Measurements from ENCODE around the gene RCAN1. TPM values are rescaled to one million over a fixed set of nuclear protein-coding genes. Genes with fewer than 3 reads are reported as not detected.
A peak's percentile ranks its signal among the peaks of the same experiment; 100 is the strongest.

Gene RCAN1
- total and polyA plus RNA-seq, 2 of the 13 experiments (the other 11 are each of a cell fraction or from before 2014, with no cell fraction given) = 9.4 to 34.1 TPM

DNA sequence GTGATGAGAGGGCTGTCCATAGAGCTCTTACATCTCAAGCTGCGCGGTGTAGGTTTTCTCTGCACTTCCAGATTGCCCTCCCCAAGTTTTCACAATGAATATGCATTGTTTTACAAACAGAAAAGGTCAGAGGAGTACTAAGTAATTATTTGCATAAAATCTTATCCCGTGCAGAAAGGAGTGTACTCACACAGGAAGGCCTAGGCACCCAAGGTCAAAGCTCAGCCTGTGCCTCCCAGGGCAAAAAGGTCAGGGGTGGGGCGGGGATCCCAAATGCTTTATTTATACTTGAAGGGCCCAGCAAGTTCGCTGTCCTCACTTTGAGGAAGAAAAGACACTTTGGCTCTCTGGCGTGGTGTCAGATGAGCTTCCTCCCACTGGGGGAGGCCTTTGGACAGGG lies 92.6 kb downstream of the RCAN1 start (continued):
- no peak for TF ChIP-seq IKZF4 (CRISPR knock-in tag; IDR thresholded peaks at IDR 0.05; ENCODE audit: borderline replicate concordance, low read depth, not compliant biosample characterization)
- TF ChIP-seq ZFX (CRISPR knock-in tag; IDR thresholded peaks at IDR 0.05; ENCODE audit: low read depth) = no peak
- no peak for TF ChIP-seq ZNF121 (CRISPR knock-in tag; IDR thresholded peaks at IDR 0.05)
- TF ChIP-seq ZNF235 (CRISPR knock-in tag; IDR thresholded peaks at IDR 0.05; ENCODE audit: borderline replicate concordance) = no peak
- TF ChIP-seq, protein P1, sequence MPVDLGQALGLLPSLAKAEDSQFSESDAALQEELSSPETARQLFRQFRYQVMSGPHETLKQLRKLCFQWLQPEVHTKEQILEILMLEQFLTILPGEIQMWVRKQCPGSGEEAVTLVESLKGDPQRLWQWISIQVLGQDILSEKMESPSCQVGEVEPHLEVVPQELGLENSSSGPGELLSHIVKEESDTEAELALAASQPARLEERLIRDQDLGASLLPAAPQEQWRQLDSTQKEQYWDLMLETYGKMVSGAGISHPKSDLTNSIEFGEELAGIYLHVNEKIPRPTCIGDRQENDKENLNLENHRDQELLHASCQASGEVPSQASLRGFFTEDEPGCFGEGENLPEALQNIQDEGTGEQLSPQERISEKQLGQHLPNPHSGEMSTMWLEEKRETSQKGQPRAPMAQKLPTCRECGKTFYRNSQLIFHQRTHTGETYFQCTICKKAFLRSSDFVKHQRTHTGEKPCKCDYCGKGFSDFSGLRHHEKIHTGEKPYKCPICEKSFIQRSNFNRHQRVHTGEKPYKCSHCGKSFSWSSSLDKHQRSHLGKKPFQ (CRISPR knock-in tag; IDR thresholded peaks at IDR 0.05; ENCODE audit: insufficient replicate concordance) = no peak
- TF ChIP-seq, protein P2, sequence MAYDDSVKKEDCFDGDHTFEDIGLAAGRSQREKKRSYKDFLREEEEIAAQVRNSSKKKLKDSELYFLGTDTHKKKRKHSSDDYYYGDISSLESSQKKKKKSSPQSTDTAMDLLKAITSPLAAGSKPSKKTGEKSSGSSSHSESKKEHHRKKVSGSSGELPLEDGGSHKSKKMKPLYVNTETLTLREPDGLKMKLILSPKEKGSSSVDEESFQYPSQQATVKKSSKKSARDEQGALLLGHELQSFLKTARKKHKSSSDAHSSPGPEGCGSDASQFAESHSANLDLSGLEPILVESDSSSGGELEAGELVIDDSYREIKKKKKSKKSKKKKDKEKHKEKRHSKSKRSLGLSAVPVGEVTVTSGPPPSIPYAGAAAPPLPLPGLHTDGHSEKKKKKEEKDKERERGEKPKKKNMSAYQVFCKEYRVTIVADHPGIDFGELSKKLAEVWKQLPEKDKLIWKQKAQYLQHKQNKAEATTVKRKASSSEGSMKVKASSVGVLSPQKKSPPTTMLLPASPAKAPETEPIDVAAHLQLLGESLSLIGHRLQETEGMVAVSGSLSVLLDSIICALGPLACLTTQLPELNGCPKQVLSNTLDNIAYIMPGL (CRISPR knock-in tag; IDR thresholded peaks at IDR 0.05; ENCODE audit: borderline replicate concordance in 1 of 2, low read depth in 1 of 2) = no peak
- no peak; the same call in 1 of the 2 replicates for TF ChIP-seq POLR2G (IDR thresholded peaks at IDR 0.05; ENCODE audit: low read depth, low read length)
- no peak for TF ChIP-seq SRSF9 (IDR thresholded peaks at IDR 0.05; ENCODE audit: borderline replicate concordance, insufficient read depth, low read depth, low read length, poor library complexity, severe bottlenecking)
- TF ChIP-seq, protein P3, sequence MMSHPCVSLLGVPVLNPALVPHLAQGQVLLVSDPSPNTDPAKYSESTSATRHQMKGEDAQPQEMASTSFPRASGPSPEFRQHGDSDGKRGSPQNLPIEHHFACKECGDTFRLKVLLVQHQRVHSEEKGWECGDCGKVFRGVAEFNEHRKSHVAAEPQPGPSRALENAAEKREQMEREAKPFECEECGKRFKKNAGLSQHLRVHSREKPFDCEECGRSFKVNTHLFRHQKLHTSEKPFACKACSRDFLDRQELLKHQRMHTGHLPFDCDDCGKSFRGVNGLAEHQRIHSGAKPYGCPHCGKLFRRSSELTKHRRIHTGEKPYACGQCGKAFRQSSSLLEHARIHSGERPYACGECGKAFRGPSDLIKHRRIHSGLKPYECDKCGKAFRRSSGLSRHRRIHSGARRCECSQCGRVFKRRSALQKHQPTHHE (CRISPR knock-in tag; IDR thresholded peaks at IDR 0.05; ENCODE audit: borderline replicate concordance) = no peak
- no peak for TF ChIP-seq ZNF616 (CRISPR knock-in tag; IDR thresholded peaks at IDR 0.05; ENCODE audit: low read depth)
- TF ChIP-seq FOXM1 (CRISPR knock-in tag; IDR thresholded peaks at IDR 0.05) = no peak
- TF ChIP-seq HHEX (CRISPR knock-in tag; IDR thresholded peaks at IDR 0.05) = peak; percentile 74
- TF ChIP-seq ZNF326 (CRISPR knock-in tag; IDR thresholded peaks at IDR 0.05; ENCODE audit: borderline replicate concordance) = no peak
- no peak for TF ChIP-seq CBX1 (IDR thresholded peaks at IDR 0.05; ENCODE audit: low read depth)
- no peak for TF ChIP-seq NFATC3 (CRISPR knock-in tag; IDR thresholded peaks at IDR 0.05)
- no peak for TF ChIP-seq POLR2A (IDR thresholded peaks at IDR 0.05; ENCODE audit: insufficient read depth in 1 of 2, low read depth in 2 of 2, low read length in 2 of 2)
- TF ChIP-seq ZNF160 (CRISPR knock-in tag; IDR thresholded peaks at IDR 0.05) = no peak
- no peak for TF ChIP-seq ZNF549 (CRISPR knock-in tag; IDR thresholded peaks at IDR 0.05)
- no peak for TF ChIP-seq TAF15 (IDR thresholded peaks at IDR 0.05; ENCODE audit: low read depth, low read length, poor library complexity, severe bottlenecking)
- TF ChIP-seq, protein P4, sequence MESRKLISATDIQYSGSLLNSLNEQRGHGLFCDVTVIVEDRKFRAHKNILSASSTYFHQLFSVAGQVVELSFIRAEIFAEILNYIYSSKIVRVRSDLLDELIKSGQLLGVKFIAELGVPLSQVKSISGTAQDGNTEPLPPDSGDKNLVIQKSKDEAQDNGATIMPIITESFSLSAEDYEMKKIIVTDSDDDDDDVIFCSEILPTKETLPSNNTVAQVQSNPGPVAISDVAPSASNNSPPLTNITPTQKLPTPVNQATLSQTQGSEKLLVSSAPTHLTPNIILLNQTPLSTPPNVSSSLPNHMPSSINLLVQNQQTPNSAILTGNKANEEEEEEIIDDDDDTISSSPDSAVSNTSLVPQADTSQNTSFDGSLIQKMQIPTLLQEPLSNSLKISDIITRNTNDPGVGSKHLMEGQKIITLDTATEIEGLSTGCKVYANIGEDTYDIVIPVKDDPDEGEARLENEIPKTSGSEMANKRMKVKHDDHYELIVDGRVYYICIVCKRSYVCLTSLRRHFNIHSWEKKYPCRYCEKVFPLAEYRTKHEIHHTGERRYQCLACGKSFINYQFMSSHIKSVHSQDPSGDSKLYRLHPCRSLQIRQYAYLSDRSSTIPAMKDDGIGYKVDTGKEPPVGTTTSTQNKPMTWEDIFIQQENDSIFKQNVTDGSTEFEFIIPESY (CRISPR knock-in tag; IDR thresholded peaks at IDR 0.05) = no peak
- TF ChIP-seq, protein P5, sequence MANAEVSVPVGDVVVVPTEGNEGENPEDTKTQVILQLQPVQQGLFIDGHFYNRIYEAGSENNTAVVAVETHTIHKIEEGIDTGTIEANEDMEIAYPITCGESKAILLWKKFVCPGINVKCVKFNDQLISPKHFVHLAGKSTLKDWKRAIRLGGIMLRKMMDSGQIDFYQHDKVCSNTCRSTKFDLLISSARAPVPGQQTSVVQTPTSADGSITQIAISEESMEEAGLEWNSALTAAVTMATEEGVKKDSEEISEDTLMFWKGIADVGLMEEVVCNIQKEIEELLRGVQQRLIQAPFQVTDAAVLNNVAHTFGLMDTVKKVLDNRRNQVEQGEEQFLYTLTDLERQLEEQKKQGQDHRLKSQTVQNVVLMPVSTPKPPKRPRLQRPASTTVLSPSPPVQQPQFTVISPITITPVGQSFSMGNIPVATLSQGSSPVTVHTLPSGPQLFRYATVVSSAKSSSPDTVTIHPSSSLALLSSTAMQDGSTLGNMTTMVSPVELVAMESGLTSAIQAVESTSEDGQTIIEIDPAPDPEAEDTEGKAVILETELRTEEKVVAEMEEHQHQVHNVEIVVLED (CRISPR knock-in tag; IDR thresholded peaks at IDR 0.05; ENCODE audit: borderline replicate concordance) = no peak
- 0 out of 2 replicates have a peak, but pooled peaks have one; percentile 29 for TF ChIP-seq PPARG (CRISPR knock-in tag; conservative IDR thresholded peaks at IDR 0.05)

Measured in HepG2 (cell line).